ENCODE results near the gene KLF12.

Gene KLF12

DNA sequence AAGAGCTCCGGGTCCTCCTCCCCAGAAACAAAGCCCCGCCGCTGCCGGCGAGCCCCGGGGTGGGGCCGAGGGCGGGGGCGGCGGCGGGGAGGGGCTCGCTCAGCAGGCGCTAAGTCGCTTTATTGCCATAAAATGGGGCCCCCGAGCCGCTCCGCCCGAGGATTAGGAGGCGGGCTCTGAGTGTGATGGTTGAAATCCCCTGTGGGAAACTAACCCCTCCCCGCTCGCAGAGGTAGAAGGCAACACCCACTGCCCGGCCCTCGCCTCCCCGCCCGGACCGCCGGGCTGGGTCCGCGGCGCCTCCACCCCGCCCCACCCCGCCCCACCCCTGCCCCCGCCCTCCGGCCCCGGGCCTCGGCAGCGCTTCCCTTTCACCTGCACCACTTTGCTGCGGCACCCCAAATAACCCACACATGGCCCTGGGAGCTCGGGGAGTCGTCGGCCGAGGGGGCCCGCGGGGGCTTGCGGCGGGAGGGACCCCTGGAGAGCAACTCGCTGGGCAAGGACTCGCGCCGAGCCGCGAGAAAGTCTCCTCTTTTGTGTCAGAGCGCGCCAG, at the start of gene KLF12:
Gene KLF12 (minus strand): TSS at position 184 of the 556 bp plus-strand sequence.
- peak within 1 kb of the TSS; percentile 98 for H3K4me3 Mint-ChIP-seq
- peak within 1 kb of the TSS; percentile 100 for H3K27ac Mint-ChIP-seq
- peak; percentile 96 for DNase-seq
- no peaks in the 10 kb centered on the region for H3K9me3 Mint-ChIP-seq
- H3K27me3 Mint-ChIP-seq = peaks cover 4% of the 10 kb centered on the region
- H3K36me3 Mint-ChIP-seq = peaks cover 17% of the 10 kb centered on the region
- peaks cover 30% of the 10 kb centered on the region for H3K4me1 Mint-ChIP-seq
- CTCF ChIA-PET = interaction anchor here (3.4 kb wide), 1 partner anchor 153 kb away, joined by 29 read pairs; no protein-coding TSS in a partner anchor

DNA sequence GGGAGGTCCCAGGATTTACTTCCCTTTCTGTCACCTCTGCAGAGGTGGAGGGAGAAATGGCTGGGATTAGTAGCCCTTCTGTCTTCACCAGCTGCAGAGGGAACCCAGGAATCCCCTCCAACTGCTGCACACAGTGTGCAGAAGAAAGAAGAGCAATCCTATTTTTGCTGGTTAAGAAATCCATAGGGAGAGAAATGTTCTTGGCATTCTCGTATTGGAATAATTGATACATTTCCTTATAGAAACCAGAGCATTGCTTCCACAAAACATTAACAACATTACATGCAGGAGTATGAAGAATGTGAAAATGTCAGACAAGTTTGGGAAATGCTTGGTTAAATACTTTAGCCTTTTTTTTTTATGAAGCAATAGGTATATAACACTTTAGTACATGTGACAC, 48.3 kb upstream of the KLF12 start:
- CTCF ChIA-PET = no interaction called here
- Mint-ChIP-seq H3K4me1 (no peaks in the 10 kb centered on the region), H3K9me3 (no peaks in the 10 kb centered on the region), H3K4me3 (no peak overlapping the region), H3K27ac (no peak overlapping the region), H3K36me3 (no peaks in the 10 kb centered on the region), H3K27me3 (no peaks in the 10 kb centered on the region)
- no peak for DNase-seq

DNA sequence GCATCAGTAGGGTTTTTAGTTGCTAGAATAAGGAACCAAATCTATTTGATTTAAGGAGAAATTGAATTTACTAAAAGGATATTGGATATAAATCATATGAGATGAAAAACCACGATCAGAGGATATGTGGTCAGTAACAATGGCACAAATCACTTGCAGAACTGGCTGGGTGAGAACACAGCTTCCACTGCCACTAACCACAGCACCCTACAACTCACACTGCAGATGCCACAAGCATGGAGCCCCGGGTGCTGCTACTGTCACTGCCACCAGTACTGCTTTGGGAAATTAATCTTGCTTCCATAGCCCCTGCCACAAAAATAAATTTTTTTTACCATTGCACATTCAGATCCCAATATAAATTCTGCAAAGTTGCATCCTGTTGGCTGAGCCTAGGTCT, 40.6 kb upstream of the KLF12 start:
- Mint-ChIP-seq H3K4me1 (no peaks in the 10 kb centered on the region), H3K4me3 (no peak overlapping the region), H3K27me3 (no peaks in the 10 kb centered on the region), H3K27ac (no peak overlapping the region), H3K36me3 (no peaks in the 10 kb centered on the region), H3K9me3 (no peaks in the 10 kb centered on the region)
- no peak for DNase-seq
- CTCF ChIA-PET = no interaction called here

DNA sequence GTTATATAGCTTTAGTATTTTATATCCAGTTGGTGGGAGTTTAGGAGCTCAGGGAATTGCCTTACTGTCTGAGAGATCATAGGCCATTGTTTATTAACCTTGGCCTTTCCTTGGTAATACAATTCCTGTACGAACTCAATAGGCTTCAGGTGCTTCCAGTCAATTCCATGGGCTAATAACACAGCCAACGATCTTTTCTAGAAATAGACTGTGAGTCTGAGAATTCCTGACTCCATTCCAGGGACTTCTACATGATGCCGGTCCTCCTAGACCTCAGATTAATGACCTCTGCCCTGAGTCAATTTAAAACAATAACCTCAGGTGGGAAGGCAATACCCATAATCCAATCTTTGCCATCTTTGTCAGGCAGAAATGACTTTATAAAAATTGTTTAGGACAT, 39.6 kb upstream of the KLF12 start:
- Mint-ChIP-seq H3K27me3 (no peaks in the 10 kb centered on the region), H3K36me3 (no peaks in the 10 kb centered on the region), H3K27ac (no peak overlapping the region), H3K4me1 (no peaks in the 10 kb centered on the region), H3K4me3 (no peak overlapping the region), H3K9me3 (no peaks in the 10 kb centered on the region)
- CTCF ChIA-PET = no interaction called here
- no peak for DNase-seq

DNA sequence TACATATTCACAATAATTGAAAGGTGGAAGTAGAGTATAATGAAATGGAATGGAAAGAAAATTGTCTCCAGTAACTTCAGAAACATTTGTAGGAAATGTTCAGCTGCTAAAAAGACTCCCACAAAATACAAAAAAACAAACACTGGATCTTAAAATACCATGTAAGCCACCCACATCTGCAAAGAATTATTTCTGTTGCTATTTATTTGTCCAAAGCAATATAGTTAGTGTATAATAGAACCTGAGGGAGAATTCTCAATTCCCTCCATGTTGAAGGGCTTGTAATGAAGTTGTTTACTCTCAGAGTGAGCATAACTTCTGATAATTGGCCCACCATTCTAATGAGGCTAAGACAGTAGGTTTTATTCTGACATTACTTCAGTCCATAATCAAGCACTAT, 37.4 kb upstream of the KLF12 start:
- Mint-ChIP-seq H3K4me1 (no peaks in the 10 kb centered on the region), H3K4me3 (no peak overlapping the region), H3K9me3 (no peaks in the 10 kb centered on the region), H3K36me3 (no peaks in the 10 kb centered on the region), H3K27me3 (no peaks in the 10 kb centered on the region), H3K27ac (no peak overlapping the region)
- CTCF ChIA-PET = no interaction called here
- no peak for DNase-seq

DNA sequence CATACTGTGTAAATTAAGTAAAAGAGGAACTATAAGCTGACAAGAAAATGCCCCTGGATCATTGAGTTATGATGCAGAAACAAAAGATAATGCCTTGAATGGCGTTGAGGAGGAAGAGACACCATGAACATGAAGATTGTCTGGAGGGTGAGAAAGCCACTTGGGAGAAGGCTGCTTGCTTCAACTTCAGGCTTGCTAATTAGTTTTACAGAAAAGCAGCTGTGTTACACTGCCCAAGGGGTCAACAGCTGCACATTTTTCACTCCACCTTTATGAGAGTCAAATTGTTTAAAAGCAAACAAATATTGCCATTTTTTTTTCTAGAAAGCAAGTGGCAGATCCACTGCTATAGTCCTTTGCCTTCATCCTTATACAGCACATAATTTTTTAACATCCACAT, 35.5 kb upstream of the KLF12 start:
- CTCF ChIA-PET = no interaction called here
- no peak overlapping the region for H3K4me3 Mint-ChIP-seq
- DNase-seq = no peak
- no peaks in the 10 kb centered on the region for H3K9me3 Mint-ChIP-seq
- H3K4me1 Mint-ChIP-seq = no peaks in the 10 kb centered on the region
- H3K27ac Mint-ChIP-seq = no peak overlapping the region
- no peaks in the 10 kb centered on the region for H3K36me3 Mint-ChIP-seq
- H3K27me3 Mint-ChIP-seq = no peaks in the 10 kb centered on the region

DNA sequence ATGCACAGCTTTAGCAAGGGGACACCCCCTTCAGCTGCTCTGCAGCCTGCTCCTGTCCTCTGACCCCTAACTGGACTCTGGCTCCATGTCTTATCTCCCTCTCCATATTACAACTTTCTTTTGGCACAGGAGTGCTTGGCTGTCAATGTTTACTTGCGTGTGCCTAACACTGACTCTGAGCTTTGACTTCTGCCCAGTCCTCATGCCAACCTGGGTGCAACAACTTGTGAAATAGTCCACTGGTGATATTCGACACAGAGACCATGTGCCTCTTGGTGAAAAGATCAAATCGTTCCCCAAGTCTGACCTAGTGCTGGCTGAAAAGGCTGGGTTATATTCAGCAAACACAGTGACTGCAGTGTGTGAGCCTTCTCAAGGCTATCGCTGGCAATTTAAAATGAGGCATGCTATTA, 34.1 kb upstream of the KLF12 start:
- Mint-ChIP-seq H3K4me3 (no peak overlapping the region), H3K36me3 (no peaks in the 10 kb centered on the region), H3K9me3 (no peaks in the 10 kb centered on the region), H3K27me3 (no peaks in the 10 kb centered on the region), H3K27ac (no peak overlapping the region), H3K4me1 (no peaks in the 10 kb centered on the region)
- DNase-seq = no peak
- CTCF ChIA-PET = interaction anchor here (0.6 kb wide), 1 partner anchor 178 kb away, joined by 3 read pairs; no protein-coding TSS in a partner anchor

DNA sequence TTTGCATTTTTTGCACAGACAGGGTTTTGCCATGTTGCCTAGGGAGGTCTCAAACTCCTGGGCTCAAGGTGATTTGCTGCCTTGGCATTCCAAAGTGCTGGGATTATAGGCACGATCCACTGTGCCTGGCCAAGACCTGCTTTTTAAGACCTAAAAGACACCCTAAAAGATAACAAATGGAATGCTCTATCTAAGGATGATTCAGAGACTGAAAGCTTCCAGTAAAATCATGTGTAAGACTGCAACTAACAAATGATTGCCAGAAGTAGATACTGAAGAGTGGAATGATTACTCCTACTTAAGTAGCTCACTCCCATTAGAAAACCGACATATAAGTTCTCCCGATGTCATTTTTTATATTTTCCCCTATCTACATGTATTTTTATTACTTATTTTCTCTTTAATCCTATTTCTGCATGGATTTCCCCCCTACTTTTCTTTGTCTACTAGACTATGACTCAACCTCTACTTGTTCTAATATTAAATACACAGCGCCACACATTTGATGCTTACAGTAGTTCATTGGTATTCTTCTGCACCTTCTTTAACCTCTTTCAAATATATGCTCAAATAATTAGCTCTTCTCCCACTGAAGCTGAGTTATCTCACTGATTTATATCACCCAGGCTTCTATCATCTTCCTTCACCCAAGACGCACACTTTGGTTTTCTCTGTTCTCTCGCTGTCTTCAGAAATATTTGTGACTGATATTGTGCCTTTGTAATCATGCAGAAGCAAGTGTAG, 32.2 kb upstream of the KLF12 start:
- CTCF ChIA-PET = interaction anchor here (1.5 kb wide), 1 partner anchor 120 kb away, joined by 4 read pairs; no protein-coding TSS in a partner anchor
- H3K36me3 Mint-ChIP-seq = no peaks in the 10 kb centered on the region
- H3K9me3 Mint-ChIP-seq = no peaks in the 10 kb centered on the region
- H3K4me3 Mint-ChIP-seq = no peak overlapping the region
- no peaks in the 10 kb centered on the region for H3K4me1 Mint-ChIP-seq
- no peaks in the 10 kb centered on the region for H3K27me3 Mint-ChIP-seq
- DNase-seq = no peak
- no peak overlapping the region for H3K27ac Mint-ChIP-seq

DNA sequence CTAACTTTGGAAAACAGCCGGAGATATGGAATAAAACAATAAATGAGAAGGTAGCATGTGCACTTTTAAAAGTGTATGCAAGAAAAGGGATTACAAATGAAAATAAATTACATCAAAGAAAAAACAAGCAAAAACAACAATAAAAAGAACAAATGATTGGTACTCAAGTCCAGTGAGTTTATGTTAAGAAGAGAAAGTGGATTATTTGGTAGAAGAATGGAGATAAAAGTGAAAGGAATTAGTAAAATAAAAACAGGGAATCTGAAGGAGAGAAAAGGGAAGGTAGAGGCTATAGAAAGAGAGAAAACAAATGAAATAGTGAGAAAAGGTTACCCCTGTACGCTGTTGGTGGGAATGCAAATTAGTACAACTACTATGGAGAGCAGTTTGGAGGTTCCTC, 28.6 kb upstream of the KLF12 start:
- Mint-ChIP-seq H3K9me3 (no peaks in the 10 kb centered on the region), H3K27ac (no peak overlapping the region), H3K27me3 (peaks cover 4% of the 10 kb centered on the region), H3K36me3 (no peaks in the 10 kb centered on the region), H3K4me1 (no peaks in the 10 kb centered on the region), H3K4me3 (no peak overlapping the region)
- no peak for DNase-seq
- CTCF ChIA-PET = no interaction called here

DNA sequence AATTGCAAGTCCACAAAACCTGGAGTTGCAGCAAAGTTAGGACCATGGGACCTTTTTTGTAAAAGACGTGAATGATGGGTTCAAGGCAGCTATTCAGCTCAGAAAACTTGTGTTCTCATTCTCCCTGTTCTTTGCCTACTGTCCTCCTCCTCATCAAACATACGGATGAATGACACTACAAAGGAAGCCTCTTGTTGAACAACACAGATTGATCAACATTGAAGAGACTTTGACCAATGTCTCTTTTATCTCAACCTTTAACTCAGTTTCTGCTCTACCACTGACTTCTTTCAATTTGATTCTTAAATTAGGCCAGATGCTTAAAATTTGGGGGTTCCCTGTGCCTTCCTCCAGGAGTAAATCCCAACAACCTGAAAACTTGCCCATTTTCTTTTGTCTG, 27.9 kb upstream of the KLF12 start:
- CTCF ChIA-PET = no interaction called here
- Mint-ChIP-seq H3K27ac (no peak overlapping the region), H3K4me1 (no peaks in the 10 kb centered on the region), H3K4me3 (no peak overlapping the region), H3K36me3 (no peaks in the 10 kb centered on the region), H3K27me3 (peaks cover 4% of the 10 kb centered on the region), H3K9me3 (no peaks in the 10 kb centered on the region)
- DNase-seq = no peak

DNA sequence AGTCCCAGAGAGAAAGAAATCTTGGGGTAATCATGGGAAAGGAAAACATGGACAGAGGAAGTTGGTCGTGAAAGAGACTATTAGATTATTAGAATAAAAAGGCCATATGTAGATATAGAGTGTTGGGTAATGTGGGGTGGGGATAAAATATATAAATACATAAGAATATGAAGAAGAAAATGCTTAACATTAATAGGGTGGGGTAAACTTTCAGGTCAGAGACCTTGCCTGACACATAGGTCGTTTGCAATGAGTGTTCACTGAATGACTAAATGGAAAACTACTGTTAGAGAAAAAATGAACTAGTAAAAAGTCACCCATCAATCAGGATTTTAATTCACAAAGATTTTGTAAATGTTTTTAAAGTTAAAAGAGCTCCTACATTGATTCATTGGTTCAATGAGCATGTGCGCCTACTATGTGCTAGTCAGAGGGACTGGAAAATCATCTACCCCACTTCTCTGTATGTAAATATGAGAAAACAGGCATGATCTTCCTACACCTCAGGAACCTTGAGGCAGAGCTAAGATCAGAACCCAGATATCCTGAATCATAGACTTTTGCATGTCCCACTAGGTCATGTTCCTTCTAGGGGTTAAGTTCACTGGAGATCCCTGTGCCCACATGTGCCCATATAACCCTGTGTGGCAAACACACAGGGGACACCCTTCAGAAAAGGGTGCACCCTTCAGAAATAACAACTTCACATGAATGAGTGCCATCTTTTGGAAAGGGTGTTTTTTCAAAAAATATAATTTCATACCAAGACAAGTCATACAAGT, 24.6 kb upstream of the KLF12 start:
- Mint-ChIP-seq H3K27ac (no peak overlapping the region), H3K27me3 (peaks cover 7% of the 10 kb centered on the region), H3K4me1 (no peaks in the 10 kb centered on the region), H3K36me3 (no peaks in the 10 kb centered on the region), H3K4me3 (no peak overlapping the region), H3K9me3 (no peaks in the 10 kb centered on the region)
- DNase-seq = no peak
- CTCF ChIA-PET = interaction anchor here (1.4 kb wide), 1 partner anchor 128 kb away, joined by 3 read pairs; no protein-coding TSS in a partner anchor

DNA sequence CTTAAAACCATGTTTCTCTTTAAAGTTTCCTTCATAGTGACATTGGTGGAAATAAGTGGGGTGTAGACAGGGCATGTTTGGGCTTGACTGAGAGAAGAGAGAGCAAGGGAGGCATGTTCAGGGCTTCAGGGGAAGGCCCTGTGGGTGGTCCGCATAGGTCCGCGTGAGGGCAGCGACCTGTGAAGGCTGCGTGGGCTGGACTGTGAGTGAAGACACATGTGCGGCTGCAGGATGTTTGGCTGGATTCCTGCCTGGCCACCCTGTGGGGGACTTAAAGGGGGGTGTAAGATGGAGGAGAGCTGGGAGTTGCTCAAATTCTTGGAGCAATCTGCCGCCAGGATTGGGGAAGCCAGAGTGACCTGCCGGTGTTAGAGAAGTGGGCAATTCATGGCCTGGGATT, 23.8 kb upstream of the KLF12 start:
- DNase-seq = no peak
- CTCF ChIA-PET = no interaction called here
- peaks cover 7% of the 10 kb centered on the region for H3K27me3 Mint-ChIP-seq

DNA sequence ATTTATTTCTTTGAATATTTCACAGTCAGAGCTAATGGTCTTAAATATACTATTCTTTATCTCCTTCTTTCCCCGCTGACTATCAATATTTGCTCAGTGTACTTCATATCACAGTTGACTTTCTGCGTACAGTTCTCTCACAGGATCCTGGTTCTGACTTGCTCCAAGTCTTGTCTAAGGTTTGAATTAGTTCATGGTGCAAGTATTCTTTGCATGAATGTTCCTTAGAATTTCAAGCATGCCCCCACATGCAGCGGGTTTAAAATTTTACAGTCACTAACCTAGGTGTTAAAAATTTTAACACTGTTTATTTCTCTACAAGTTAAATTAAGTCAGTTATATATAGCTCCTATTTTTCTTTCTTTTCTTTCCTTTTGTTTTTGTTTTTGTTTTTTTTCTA, 20.8 kb upstream of the KLF12 start:
- Mint-ChIP-seq H3K36me3 (no peaks in the 10 kb centered on the region), H3K27ac (no peak overlapping the region), H3K4me1 (no peaks in the 10 kb centered on the region), H3K4me3 (no peak overlapping the region), H3K27me3 (peaks cover 4% of the 10 kb centered on the region), H3K9me3 (no peaks in the 10 kb centered on the region)
- CTCF ChIA-PET = interaction anchor here (0.8 kb wide), 1 partner anchor 132 kb away, joined by 3 read pairs; no protein-coding TSS in a partner anchor
- no peak for DNase-seq

More for the DNA sequence above, 23.8 kb upstream of the KLF12 start:
- H3K27ac Mint-ChIP-seq = no peak overlapping the region
- no peaks in the 10 kb centered on the region for H3K4me1 Mint-ChIP-seq
- H3K9me3 Mint-ChIP-seq = no peaks in the 10 kb centered on the region
- no peak overlapping the region for H3K4me3 Mint-ChIP-seq
- no peaks in the 10 kb centered on the region for H3K36me3 Mint-ChIP-seq

DNA sequence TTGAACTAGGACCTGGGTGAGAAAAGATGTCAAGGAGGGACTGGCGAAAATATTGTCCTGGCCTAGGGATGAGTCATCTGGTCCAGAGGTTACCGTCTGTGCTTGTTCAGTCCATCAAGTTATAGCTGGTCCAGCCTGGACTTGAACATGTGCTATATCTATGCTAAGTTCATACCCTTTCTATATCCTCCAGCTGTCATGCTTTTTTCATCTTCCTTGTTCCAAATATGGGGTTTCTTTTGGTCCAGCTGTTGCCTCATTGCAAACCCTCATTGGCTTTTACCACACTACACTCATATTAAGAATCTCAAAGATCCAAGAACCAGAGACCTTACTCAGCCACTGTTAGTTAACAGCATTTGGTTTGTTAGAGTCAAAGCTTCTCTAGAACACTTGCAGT, 19.1 kb upstream of the KLF12 start:
- CTCF ChIA-PET = interaction anchor here (2.8 kb wide), 1 partner anchor 134 kb away, joined by 9 read pairs; no protein-coding TSS in a partner anchor
- no peak overlapping the region for H3K27ac Mint-ChIP-seq
- H3K9me3 Mint-ChIP-seq = no peaks in the 10 kb centered on the region
- no peak for DNase-seq
- no peak overlapping the region for H3K4me3 Mint-ChIP-seq
- H3K36me3 Mint-ChIP-seq = no peaks in the 10 kb centered on the region
- no peaks in the 10 kb centered on the region for H3K4me1 Mint-ChIP-seq
- H3K27me3 Mint-ChIP-seq = peaks cover 4% of the 10 kb centered on the region

Measured in activated naive CD4-positive, alpha-beta T cell treated with anti-CD3 and anti-CD28 coated beads, Interleukin-2, amount 10 ng/mL, durations not matched to agents 7 days and 5 days (primary cell).